ENCODE measurements around the gene ZC3H18.
"Not testable (repeated sequence)": the region's sequence is repeated elsewhere in the genome, so short reads cannot be mapped to it uniquely, and the experiment has no call there.

DNA sequence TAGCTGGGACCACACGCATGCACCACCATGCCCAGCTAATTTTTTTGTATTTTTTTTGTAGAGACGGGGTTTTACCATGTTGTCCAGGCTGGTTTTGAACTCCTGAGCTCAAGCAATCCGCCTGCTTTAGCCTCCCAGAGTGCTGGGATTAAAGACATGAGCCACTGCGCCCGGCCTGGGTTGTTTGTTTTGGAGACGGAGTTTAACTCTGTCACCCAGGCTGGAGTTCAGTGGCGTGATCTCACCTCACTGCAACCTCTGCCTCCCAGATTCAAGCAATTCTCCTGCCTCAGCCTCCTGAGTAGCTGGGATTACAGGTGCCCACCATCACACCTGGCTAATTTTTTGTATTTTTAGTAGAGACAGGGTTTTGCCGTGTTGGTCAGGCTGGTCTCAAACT lies 39.2 kb downstream of the ZC3H18 start:
- TF ChIP-seq CTCF, POLR2A (IDR thresholded peaks at IDR 0.05): not testable (repeated sequence)
